NCI-H774 (cell line): Measurements from ENCODE around the gene RAD52.

Source experiments
- DNase-seq: peaks from one replicate; lab custom pipeline; 2025; lab: John Stamatoyannopoulos, UW

RAD52 gene

GRCh38 chr12:913919-914698 is 35.4 kb downstream of the RAD52 start:
- no peak for DNase-seq

GRCh38 chr12:912466-913235 is 36.8 kb downstream of the RAD52 start:
- DNase-seq: no peak

DNA sequence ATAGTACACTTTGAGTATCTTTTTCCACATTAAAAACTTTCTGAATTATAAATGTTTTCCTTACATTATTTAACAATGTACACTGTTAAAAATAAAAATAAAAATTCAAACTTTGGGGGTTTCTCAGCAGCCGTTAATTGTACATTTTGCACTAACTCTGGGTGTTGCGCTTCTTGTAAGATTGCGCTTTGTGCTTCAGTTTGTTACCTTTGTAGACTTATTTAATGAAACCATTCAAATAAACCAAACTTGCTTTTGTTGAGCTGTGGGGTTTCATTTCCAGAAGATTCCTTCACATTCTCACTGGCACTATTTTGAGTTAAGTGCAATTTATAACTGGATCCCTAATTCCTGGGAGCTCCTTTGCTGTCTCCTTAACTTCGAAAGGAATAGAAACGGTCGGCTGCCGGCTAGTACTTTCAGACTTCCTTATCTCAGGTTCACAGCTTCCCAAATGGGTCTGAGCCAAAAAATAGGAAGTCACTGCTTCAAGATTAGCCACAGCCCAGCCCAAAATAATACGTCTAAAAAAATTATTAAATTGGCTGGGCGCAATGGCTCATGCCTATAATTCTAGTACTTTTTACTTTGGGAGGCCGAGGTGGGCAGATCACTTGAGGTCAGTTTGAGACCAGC is 38.2 kb downstream of the RAD52 start:
- no peak for DNase-seq

DNA sequence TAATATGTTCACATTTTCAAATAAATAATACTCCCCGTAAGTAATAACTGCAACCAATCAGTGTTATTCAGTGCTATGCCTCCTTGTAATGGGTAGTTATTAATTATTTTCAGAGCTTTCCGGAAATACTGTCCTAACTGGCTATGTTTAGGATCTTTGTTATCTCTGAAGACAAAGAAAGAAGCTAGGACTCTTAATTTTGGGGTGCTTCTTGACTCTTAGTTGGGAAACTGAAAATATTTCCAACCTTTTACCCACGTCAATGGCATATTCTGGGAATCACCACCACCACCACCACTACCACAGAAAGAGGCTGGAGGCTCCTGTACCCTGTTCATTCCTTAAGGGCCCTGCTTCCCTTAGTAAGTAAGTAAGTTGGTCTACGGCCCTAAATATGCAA is 39.1 kb downstream of the RAD52 start:
- no peak for DNase-seq

- DNase-seq: no peak
These were observed 39.6 kb downstream of the RAD52 start for GRCh38 chr12:909861-910260.

GRCh38 chr12:907413-908185 is 41.9 kb downstream of the RAD52 start:
- DNase-seq: no peak

- DNase-seq: no peak
These were observed 43.4 kb downstream of the RAD52 start for GRCh38 chr12:906062-906585.

DNA sequence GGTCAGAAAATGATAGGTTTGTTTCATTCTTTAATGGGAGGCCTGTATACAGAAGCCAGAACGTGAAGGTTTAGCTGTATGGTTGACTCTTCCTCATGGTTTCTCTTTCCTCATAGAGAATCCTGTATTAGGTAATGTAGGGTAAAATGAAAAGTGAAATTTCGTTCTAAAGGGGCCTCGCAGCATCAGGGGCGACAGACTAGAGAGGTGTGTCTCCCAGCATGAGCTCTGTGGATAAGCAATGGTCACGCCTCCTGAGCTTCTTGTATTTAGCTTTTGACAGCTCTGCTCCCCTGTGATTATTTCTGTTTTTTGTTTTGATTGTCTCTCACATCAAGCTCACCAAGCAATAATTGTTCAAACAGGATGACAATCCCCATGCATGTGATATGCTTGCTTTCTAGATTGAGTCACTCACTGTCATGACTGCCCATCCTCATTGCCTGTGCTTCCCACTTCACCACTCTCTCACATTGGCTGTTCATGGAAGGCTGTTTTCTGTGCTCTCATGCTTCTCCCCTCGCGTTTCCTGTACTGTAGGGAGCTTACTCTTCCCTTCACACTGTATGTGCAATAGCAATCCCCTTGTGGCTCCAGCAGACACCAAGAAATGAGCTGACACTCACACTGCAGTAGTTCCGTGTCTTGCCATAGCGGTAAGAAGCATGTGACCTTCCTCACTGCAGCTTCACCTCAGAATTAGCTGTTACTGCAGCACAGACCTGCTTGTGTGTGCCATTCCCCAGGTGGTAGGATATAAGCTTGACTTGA is 44.0 kb downstream of the RAD52 start:
- DNase-seq: no peak

DNA sequence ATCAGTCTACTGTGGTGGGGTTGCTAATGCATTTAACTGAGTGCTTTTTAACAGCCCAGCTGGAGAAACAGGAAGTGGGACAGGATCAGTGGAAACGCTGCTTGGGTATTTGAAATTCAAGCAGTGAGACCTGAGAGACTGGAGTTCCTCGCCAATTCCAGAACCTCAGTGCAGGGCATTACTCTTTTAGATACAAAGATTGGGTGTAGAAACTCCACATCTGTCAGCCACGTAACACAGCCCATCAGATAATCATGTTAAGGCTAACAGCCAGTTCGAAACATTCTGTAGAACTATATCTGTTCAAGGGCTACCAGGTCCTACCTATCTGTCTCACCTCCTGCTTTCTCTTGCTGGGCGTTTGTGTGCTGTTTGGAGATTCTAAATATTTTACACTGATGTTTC is 45.5 kb downstream of the RAD52 start:
- DNase-seq: no peak

DNA sequence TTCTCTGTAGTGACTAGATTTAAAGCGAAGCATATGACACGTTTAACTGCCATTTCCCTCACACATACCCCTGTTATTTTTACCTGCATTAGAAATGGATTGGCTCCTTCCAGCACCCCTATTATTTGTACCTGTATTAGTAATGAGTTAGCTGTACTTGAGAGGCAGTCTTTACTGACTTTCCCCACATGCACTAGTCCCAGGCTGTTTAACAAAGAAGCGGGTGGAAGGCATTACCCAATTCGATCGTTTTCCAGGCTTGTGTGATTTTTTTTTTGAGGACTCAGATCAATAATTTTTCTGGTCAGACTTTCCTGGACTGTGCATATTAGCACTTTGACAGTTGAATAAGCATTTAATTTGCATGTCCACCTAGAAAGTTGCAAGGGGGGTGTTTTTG is 46.4 kb downstream of the RAD52 start:
- DNase-seq: no peak

DNA sequence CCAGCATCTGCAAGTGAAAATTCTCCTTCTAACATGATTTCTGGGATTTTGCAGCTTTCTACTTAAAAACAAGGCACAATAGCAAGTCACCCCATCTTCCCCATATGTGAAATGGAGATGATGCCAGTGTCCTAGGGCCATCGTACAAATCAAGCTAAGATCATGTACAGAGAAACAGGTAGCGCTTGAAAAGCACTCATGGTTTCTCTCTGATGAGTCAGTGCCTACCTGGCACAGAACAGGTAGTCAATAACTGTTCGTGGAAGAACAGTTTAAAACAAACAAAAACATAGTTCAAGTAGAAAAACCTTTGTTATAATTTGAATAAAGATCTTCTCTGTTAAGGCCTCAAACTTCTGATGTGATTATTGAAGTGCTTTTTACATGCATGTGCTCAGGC is 46.9 kb downstream of the RAD52 start:
- DNase-seq: no peak

GRCh38 chr12:897386-897785 is 52.1 kb downstream of the RAD52 start:
- DNase-seq: no peak

- DNase-seq: no peak
These were observed 53.5 kb downstream of the RAD52 start for GRCh38 chr12:896031-896430.

DNA sequence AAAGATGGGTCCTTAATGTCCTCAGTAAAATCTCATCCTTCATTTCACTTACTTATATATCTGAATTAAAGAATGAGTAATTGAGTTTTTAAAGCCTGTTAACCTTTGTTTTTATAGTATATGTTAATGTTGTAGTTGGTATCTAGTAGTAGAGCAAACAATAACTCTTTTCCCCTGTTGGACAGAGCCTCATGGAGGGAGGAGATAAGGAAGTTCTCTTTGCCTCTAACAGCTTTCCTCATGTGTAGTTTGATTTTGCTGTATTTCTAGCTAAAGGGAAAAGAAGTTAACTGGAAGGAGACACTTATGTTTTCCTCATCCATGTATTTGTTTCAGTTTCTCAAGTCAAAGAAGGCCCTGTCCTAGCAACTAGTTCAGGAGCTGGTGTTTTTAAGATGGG is 55.3 kb downstream of the RAD52 start:
- DNase-seq: no peak

GRCh38 chr12:886206-886605 is 63.3 kb downstream of the RAD52 start:
- DNase-seq: no peak

DNA sequence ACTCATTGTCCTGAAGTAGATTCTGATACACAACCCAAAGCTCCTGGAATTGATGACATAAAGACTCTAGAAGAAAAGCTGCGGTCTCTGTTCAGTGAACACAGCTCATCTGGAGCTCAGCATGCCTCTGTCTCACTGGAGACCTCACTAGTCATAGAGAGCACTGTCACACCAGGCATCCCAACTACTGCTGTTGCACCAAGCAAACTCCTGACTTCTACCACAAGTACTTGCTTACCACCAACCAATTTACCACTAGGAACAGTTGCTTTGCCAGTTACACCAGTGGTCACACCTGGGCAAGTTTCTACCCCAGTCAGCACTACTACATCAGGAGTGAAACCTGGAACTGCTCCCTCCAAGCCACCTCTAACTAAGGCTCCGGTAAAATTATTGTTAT is 63.8 kb downstream of the RAD52 start:
- no peak for DNase-seq

DNA sequence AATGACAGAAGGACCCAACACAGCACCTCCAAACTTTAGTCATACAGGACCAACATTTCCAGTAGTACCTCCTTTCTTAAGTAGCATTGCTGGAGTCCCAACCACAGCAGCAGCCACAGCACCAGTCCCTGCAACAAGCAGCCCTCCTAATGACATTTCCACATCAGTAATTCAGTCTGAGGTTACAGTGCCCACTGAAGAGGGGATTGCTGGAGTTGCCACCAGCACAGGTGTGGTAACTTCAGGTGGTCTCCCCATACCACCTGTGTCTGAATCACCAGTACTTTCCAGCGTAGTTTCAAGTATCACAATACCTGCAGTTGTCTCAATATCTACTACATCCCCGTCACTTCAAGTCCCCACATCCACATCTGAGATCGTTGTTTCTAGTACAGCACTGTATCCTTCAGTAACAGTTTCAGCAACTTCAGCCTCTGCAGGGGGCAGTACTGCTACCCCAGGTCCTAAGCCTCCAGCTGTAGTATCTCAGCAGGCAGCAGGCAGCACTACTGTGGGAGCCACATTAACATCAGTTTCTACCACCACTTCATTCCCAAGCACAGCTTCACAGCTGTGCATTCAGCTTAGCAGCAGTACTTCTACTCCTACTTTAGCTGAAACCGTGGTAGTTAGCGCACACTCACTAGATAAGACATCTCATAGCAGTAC is 64.6 kb downstream of the RAD52 start:
- no peak for DNase-seq

DNA sequence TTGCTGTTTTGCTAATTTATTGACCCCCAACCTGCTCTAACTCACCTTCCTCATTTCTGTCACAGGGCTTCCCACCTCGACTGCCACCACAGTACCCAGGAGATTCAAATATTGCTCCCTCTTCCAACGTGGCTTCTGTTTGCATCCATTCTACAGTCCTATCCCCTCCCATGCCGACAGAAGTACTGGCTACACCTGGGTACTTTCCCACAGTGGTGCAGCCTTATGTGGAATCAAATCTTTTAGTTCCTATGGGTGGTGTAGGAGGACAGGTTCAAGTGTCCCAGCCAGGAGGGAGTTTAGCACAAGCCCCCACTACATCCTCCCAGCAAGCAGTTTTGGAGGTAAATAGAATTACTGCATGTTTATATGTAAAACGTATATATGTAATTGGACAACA is 68.8 kb downstream of the RAD52 start:
- DNase-seq: no peak

GRCh38 chr12:879641-880040 is 69.9 kb downstream of the RAD52 start:
- DNase-seq: no peak

DNA sequence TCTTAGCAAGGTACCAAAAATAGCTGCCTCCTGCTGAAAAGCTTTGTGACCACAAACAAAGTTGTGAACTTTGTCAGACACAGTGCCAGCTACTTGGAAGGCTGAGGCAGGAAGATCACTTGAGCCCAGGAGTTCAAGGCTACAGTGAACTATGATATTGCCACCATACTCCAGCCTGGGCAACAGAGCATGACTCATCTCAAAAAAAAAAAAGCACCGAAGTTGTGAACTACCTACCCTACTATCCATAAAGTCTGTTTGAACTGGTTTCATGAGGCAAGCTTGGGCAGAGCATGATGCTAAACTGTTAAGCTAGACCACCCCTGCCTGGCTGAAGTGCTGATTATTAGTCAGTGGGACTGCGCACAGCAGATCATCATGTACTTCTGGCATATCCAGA is 75.5 kb downstream of the RAD52 start:
- DNase-seq: no peak

GRCh38 chr12:870378-870777 is 79.1 kb downstream of the RAD52 start:
- no peak for DNase-seq
